GM18519 (cell line): ENCODE results near the gene SERPINA12.

Experiments
- ATAC-seq: cut with Tn5 transposase; IDR thresholded peaks from one replicate; pipeline ENCODE4 v1.9.1; 2021; ENCODE audit warnings: mild to moderate bottlenecking, moderate library complexity; ENCODE audit not compliant: unreplicated experiment, low FRiP score

Gene SERPINA12, protein sequence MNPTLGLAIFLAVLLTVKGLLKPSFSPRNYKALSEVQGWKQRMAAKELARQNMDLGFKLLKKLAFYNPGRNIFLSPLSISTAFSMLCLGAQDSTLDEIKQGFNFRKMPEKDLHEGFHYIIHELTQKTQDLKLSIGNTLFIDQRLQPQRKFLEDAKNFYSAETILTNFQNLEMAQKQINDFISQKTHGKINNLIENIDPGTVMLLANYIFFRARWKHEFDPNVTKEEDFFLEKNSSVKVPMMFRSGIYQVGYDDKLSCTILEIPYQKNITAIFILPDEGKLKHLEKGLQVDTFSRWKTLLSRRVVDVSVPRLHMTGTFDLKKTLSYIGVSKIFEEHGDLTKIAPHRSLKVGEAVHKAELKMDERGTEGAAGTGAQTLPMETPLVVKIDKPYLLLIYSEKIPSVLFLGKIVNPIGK

DNA sequence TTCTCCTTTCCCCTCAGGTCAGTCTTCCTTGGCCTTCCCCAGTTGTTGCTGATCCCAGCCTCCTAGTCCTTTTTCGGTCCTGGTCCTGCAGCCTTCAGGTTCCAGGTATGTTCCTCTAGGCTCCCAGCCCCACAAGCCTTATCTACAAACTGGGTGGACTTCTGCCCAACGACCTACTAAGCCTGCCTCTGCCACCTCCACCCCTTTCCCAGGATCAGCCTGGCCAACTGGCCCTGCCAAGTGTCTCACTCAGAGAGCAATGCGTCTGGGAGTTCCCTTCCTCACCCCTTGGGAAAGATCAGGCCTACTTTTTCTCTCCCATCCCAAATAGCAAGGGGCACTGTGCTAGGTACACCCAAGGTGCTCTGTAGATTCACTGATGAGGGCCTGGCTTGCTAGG lies at the start of gene SERPINA12:
TSS of gene SERPINA12 (minus strand) at position 114 of the 400 bp plus-strand sequence. CDS start 11,072 bp downstream, outside the sequence.
- no peak for ATAC-seq

DNA sequence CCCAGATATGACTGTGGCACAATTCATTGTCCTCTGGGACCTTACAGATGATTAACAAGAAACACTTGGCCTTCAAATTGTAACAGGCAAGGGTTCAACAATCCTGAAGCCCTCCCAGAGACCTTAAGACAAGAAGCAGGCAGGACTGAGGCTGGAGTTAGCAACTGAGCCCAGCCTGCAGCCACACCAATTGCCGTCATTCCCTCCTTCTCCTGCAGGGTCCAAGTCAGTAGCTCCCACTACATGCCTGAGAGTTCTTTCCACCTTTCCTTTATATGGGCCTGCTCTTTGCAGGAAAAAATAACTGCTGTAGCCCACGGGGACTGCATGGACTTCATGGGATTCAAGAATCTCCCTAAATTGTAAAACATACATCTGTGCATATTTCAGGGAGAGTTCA lies 49.6 kb upstream of the SERPINA12 start:
- no peak for ATAC-seq

DNA sequence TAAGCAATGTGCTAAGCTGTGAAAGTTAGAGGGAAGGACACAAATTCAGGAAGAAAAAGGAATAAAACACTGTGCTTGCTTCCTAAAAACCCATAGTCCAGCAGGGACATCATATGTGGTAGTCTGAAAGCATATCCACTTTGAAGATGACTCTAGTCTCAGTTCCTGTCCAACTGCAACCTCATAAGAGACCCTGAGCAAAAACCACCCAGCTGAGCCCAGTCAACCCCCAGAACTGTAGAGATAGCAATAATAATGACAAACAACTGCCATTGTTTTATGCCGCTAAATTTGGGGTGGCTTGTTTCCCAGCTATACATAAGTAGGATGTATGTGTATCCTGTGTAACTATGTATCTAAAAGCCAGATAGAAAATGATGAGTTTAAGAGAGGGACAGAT lies 48.1 kb upstream of the SERPINA12 start:
- ATAC-seq = no peak

DNA sequence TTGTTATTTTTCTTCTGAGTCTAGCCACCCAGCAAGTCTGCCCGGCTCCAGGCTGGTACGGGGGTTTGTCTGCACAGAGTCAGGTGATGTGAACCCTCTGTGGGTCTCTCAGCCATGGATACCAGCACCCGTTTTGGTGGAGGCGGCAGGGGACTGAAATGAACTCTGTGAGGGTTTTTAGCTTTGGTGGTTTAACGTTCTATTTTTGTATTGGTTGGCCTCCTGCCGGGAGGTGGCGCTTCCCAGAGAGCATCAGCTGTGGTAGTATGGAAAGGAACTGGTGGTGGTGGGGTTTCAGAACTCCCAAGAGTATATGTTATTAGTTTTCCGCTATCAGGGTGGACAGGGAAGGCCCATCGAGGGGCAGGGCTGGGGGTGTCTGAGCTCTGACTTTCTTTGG lies 46.7 kb upstream of the SERPINA12 start:
- ATAC-seq = no peak

DNA sequence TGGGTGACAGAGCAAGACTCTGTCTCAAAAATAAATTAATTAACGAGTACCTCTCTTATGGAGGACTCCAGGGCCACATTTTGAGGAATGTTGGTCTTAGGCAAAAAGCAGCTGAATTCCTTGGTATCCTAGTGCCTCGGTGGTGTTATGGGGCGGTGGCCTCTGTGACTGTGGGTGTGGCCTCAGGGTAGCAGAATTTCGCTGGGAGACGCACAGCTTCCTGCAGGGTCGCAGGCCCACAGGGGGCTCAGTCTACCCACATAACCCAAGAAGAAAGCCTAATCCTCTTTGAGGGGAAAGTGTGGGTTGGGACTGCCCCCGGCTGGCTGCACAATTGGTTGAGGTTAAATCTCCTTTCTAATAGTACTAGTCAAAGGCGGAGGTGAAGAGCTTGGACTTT lies 40.8 kb upstream of the SERPINA12 start:
- ATAC-seq = no peak

DNA sequence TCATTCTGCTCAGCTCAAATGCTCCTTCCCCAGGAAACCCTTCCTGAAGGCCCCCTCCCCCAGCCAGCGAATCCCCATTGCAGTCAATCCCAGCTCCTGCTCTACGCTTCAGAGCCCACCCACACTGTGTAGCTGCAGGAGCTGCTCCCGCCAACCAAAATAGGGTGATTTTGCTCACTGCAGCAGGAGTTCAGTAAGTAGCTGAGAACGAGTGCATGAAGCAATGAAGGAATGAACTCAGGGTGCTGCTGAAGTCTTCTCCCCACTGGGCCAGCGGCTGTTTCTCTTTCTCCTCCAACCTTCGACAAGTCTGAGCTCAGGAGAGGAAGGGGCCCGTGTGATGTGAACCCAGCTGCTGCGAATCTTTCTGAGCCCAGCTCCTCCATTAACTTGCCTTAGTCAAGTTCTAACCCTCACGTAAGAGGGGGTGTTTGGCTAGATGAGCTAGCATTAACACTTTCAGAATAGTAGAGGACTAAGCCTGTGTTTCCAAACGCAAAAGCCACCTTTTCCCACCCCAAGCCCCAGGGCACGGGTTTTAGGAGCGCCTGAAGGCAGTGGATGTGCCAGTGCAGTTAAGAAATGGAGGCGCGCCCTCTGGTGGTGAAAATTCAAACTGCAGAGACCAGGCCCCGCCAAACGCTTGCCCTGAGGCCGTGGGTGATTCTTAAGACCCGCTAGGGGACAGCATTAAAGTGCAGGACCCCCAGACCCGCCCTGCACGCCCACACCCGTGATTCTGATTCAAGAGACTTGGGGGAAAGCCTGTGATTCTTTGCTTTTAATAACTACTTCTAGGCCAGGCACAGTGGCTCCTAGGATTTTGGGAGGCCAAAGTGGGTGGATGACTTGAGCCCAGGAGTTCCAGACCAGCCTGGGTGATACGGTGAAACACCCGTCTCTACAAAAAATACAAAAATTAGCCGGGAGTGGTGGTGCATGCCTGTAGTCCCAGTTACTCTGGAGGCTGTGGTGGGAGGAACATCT lies 40.0 kb upstream of the SERPINA12 start:
- ATAC-seq = no peak

DNA sequence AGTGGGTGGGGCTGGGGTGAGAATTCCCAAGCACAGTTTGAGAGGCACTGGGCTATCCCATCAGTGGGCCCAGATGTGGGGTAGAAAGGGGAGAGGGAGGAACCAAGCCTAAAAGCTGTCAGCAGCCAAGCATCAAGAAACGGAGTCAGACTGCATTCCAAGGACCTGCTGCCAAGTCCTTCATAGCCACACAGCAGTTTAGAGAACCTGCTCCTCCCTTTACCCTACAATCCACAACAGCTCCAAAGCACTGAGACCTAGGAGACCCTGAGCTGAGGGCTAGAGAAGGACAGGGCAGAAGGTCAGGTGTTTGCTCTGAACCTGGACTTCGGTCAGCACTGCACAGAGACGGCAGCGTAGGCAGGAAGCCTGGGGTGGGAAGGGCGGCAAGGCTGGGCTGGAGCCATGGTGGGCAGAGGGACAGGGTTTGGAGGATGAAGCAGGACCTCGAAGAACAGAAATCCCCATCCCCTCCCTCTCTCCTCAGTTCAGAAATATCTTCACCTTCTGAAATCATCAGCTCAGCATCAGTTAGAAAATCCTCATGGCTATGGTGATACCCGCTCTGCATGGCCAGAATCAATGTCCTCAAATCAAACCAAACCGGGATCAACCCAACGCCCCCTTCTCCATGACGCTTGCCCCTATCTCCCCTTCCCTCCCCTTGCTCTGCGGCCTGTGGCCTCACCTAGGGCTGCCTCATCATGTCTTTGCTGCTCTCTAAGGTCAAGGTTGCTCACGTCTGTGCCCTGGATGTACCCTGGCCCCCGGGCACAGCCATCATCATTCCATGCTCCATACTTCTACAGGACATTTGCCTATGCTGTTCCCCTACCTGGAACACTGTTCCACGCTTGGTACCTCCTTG lies 39.1 kb upstream of the SERPINA12 start:
- no peak for ATAC-seq

DNA sequence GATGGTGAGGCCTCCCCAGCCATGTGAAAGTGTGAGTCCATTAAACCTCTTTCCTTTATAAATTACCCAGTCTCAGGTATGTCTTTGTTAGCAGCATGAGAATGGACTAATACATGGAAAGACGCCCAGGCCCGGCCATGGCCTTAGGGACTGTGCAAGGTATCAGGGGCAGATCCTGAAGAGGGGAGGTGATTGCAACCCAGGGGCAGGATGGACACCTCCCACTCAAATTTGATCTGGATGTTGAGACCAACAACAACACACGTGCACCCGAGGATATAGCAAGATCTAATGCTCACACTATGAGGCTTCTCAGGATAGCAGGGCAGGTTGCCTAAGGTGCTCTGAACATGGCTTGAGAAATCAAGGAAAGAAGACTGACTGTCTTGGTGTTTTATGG lies 38.5 kb upstream of the SERPINA12 start:
- no peak for ATAC-seq

DNA sequence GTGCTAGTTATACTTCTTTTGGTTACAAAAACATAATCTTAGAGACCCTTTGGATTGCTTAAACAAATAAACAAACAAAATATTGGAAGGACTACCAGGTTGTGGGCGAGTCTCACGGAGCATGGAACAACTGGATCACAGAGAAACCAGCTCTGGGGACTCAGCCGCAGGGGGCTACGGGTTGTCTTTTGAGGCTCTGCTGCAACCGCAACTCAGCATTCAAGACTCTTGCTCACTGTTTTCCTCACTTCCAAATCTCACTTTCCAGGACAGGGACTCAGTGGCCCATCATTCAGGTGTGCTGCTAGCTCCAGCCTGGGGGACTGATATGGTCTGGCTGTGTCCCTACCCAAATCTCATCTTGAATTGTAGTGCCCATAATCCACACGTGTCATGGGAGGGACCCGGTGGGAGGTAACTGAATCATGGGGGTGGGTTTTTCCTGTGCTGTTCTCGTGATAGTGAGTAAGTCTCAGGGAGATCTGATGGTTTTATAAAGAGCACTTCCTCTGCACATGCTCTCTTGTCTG lies 37.9 kb upstream of the SERPINA12 start:
- no peak for ATAC-seq

DNA sequence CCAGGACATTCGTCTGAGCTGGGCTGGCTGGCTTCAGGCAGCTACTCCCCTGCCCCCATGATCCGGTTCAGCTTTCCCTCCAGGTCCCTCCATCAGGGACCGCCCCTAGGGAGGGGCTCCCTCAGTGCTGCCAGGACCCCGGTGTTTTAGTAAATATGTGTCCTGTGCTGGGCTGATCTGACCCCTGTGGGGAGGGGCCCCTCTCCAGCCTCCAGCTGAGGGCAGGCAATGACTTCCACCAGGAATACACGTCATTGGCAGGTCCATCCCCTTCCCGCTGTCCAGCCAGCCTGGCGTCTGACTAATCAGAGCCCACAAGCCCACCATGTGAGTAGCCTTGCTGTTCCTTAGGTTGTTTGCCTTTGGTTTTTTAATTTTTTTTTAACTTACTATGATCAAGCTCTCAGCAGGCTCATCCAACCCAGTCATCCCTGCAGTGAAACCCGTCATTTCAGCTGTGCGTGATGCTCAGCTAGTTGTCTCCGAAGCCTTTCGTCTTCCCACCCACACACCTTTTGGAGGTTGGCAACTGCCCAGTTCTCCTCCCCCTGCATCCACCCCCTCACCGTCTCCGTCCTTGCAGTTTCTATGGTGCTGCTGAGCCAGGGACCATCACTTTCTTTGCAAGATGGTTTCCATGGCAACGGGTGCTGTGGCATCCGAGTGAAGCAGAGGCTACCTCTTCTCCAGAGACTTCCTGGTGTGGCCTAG lies 36.0 kb upstream of the SERPINA12 start:
- no peak for ATAC-seq

DNA sequence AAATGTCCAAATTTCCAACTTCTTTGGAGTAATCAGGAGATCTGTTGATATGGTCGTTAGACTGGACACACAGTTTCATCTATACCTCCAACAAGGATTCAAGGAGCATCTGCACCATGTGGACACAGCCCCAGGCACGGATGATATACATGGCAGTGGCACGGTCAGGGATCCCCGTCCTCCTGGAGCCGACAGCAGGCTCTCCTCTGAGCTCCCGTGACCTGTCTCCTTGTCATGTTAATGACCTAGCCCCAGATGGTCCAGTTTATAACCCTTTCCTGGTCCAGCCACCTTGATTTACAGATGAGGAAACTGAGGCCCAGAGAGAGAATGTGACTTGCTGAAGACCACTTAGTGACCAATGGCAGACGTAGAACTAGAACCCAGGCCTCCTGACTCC lies 35.5 kb upstream of the SERPINA12 start:
- ATAC-seq = no peak

DNA sequence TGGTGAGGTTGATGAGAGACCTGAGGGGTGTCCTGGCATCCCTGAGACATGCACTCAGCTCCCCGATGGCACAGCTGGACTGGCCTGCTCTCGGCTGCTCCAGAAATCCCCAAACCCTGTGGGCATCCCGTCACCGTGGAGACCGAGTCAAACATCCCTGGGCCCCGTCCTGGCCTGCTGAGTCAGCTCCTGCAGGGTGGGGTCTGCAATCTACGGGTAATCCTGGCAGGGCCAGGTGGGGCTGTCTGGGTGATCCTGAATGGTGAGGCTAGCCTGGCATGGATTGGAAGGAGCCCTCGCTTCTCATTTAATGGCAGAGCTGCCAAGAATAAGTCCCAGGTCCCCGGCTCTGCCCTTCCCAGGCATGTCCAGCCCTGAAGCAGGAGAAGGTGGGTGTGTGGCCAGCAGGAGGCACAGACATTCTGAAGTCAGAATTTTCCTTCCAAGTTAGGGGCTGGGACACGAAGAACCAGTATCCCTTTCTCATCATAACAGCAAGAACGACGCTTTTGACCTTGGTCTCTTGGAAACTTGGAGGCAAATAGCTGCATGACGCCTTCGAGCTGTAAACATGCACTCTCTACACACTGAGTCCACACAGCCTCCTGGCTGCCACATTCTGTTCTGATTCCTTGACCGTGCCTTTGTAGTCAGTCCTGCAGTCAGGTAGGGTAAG lies 34.3 kb upstream of the SERPINA12 start:
- no peak for ATAC-seq

DNA sequence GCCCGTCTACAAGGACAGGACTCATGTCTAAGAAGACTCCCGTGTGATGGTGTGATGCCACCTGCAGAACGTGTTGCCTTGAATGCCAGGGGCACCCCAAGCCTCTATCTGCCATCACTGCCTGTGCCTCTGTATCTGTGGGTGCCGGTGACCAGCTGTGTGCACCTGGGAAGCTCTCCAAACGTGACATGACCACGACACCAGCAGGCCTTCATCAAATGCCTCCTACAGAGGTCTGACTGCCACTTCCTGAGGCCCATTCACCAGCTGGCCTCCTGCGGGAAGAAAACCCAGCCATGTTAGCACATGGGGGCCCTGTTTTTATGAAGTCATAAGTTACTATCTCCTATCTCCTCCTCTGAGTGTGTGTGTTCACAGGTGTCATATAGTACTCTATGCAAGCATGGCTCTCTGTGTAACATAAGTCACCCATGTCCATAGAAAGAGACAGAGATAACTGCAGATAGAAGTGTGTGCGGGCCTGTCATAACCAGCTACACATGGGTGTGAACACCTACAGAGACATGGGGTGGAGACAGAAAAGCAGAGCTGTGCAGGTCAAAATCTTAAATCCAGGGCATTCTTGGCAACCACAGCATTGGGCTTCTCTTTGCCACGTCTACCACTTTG lies 33.7 kb upstream of the SERPINA12 start:
- no peak for ATAC-seq

DNA sequence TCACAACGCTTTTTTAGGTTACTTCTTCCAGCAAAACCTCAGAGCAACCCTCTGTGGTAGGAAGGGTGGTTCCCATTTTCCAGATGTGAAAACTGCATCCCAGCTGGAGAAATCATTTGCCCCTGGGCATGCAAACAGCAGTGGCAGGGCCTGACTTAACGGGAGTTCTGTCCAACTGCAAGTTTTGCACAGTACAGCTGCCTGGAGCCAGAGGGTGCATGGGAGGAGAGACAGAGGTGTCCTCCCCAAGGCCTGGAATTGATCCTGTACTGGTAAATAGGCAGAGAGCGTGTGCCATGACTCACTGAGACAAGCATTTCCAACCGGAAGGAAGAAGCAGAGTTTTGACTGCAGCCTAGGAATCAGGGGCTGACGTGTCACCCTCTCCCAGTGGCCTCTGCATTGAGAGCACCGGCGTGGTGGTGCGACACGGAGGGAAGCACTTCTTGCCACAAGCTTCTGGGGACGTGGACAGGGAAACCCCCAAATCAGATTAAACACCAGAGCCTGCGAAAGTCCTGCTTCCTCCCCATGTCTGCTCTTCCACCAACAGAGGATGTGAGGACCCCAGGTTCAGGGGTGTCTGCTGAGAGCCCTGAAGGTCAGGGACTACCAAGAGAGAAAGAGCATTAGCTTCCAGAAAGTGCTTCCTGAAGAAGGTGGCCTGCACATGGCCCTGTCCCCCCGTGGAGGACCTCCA lies 33.0 kb upstream of the SERPINA12 start:
- ATAC-seq = no peak

DNA sequence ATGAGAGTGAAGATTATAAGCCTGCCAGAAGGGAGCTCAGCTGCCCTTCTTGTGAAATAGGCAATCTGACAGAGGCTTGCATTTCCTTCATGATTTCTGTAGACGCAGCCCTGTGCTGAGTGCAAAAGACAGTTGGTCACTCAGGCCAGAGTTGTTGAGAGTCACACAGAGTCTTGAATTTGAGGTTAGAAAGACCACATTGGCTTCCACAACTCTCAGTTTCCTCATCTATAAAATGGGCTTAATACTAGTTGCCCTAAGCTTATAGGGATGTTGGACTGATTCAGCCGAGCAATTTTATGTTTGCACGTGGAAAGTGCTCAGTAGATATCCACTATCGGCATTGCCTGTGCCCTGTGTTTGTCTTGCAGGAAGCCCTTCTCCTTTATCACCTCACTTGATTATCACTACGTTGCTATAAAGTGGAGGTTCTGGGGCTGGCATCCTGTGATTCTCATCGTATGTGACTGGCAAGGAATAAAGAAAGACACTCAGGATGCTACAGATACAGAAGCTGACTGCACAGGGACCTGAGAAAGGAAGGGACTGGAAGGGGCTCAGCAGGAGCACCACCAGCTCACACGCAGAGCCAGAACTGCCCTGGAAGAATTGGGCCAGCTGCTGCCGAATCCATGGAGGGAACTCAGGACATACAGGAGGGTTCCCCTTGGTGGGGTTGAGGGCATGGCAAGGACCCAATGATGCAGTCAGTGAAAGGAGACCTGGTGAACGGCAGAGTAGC lies 32.1 kb upstream of the SERPINA12 start:
- ATAC-seq = no peak

DNA sequence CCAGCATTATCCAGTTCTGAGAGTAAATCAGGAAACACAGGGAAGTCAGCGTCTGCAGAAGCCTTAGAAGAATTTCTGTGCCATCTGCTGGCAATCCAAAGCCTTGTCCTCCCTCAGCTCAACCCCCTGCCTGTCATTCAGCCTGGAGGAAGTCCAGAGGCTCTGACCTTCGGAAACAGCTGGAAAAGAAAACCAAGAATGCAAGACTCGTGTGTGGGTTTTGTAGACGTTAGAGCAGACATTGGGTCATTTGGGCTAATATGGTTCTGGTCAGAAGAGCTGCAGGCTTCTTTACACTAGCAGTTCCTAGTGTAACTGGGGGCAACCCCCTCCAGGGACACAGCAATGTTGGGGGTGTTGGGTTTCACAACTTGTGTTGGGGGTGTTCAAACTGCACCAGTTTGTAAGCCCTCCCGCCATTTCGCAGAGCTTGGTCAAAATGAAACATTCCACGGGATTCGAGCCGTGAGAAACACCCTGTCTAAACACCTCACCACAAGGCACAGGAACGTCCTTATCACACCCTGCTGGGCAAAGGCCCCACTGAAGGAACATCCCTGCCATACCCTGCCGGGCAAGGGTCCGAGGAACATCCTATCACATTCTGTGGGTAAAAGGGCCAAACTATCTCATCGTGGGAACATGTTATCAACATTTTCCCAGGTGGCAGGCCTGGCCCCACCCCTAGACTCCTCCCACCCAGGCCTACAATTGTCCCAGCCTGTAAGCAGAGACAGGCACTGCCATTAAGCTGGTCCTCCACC lies 30.9 kb upstream of the SERPINA12 start:
- no peak for ATAC-seq

DNA sequence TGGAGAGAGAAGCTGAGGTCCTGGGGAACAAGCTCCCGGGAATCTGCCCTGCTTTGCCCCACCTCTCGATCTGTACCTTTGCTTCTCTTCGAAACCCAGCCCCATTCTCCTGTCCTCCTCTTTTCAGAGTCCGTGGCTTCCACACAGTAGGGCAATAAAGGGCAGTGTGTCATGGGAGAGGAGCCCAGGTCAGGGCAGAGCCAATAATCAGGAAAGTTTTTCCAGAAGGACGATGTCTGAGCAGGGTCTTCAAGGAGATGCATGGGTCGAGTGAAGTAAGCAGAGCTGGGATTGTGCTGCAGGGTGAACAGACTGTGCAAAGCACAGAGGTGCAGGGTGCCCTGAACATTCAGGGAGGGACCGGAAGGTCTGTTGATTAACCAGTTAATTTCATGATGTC lies 29.9 kb upstream of the SERPINA12 start:
- ATAC-seq = no peak
